GM21786 (cell line): Measurements from ENCODE around the gene CALHM3.

Source experiments
- ATAC-seq: cut with Tn5 transposase; IDR thresholded peaks from one replicate; pipeline ENCODE4 v1.9.1; 2021; ENCODE audit not compliant: unreplicated experiment

CALHM3 gene

DNA sequence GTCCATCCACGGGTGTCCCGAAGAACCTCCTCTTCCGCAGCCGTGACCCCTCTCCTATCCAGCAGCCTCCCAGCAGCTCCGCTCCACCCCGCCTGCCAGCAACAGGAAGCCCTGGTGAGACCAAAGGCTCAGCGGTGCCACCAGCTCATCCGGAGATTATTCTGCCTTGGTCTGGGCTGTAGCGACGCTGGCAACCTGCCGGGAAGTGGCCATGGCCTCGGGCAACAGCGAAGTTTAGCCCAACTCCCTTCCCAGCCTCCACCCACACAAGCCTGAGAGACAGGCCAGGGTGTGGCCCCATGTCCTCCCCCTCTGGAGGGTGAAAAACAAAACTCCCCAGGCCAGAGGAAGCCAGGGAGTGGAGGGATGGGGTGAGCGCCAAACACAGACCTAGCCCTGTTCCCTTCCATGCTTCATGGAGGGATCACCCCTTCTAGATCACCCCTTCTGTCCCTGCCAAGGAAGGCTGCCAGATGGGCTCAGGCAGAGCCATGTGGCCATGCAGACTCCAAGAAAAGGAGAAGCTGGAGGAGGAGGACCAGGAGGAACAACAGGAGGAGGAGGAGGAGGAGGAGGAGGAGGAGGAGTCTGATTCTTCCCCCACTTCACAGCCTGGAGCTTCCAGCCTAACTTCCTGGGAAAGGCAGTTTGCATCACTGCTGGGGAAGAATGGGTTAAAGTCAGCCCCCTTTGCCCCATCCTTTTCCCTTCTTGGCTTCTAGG lies 27.8 kb downstream of the CALHM3 start:
- ATAC-seq: no peak

DNA sequence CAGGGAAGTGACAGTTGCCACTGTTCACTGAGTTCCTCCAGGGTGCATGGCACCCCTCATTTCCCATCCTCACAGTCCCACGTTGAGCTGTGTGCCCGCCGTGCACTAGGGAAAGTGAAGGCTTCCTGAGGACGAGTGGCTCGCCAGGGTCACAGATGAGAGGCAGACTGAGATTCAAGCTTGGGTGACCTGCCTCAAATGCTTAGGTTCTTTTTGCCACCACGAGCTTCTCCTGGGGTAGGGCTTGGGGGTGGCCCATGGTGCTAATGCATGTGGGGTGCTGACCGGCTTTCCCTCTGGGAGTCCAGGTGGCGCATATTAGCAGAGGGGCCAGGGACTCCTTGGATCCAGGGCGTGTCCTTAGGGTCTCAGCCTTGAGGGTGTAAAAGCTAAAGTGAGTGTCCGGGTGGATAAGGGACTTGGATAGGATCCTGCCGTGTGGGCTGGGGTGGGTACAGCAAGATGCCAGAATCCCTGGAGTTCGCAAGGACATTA lies 28.8 kb downstream of the CALHM3 start:
- no peak for ATAC-seq

DNA sequence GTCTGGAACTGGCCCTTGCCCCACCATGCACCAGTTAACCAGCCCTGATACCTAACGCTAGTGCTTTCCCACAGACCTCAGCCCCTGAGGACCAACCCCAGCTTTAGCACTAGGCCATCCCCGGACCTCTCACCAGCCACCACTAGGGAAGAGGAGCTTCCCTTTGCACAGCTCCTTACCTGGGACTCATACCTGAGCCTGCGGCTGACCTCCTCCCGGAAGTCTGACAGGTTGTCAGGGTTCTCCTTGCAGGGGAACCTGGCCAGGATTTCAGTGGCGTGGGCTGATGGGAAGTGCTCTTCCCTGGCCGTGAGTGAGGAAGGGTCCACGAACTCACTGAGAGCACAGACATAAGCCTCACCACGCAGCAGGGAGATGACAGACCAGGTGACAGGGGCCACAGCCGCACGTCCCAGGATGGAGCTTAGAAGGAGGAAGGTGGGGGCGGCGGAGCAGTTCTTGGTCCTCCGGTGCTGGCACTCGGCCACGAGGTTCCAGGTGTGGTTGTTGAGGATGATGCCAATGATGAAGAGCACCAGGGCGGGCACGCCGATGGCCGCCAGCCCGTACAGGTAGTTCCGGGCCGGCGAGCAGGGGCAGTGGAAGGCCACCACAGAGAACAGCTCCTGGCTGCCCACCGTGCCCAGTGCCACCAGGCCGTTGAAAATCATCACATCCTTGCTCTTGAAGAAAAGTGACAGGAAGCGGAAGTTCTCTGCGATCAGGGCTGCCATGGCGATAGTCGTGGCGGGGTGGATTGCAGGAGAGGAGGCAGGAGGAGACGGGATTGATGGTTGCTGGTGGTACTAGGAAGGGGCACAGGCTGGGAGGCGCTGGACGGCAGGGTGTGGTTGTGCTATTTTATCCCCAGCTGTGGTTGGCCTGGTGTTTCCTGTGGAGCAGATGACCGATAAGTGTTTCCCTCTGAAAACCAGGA lies 29.6 kb downstream of the CALHM3 start:
- no peak for ATAC-seq

DNA sequence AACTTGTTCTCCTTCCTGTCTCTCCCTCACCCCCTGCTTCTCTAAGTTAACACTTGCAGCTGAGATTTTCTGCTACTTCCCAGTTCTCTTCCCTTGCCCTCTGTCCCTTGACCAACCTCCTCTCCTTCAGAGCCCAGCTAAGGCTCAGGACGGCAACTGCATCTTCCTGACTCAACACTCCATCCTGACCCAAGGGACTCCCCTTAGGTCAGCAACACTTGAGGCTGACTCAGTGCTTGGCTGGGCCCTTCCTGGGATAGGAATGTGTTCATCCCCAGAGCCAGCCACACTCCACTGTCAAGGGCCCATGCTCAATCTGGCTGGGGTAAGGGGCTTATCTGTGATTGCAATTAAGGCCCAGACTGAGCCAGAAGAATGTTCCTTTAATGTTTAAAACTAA lies 30.3 kb downstream of the CALHM3 start:
- no peak for ATAC-seq

DNA sequence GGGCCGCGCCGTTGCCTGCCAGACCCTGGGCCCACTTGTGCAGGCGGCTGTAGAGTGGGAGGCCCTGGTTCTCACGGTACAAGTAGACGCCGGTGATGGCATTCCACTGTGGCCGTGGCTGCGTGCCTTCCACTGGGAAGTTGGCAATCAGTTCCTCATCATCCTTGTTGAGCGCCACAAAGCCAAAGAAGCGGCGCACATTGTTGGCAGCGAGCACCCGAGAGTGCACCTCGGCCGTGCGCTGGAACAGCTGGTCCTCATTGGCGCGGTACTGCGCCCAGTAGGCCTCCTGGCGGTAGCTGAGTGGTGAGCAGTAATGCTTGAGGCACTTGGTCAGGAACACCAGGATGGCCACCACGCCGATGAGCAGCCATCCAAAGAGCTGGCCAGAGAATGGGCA lies 31.9 kb downstream of the CALHM3 start:
- no peak for ATAC-seq

DNA sequence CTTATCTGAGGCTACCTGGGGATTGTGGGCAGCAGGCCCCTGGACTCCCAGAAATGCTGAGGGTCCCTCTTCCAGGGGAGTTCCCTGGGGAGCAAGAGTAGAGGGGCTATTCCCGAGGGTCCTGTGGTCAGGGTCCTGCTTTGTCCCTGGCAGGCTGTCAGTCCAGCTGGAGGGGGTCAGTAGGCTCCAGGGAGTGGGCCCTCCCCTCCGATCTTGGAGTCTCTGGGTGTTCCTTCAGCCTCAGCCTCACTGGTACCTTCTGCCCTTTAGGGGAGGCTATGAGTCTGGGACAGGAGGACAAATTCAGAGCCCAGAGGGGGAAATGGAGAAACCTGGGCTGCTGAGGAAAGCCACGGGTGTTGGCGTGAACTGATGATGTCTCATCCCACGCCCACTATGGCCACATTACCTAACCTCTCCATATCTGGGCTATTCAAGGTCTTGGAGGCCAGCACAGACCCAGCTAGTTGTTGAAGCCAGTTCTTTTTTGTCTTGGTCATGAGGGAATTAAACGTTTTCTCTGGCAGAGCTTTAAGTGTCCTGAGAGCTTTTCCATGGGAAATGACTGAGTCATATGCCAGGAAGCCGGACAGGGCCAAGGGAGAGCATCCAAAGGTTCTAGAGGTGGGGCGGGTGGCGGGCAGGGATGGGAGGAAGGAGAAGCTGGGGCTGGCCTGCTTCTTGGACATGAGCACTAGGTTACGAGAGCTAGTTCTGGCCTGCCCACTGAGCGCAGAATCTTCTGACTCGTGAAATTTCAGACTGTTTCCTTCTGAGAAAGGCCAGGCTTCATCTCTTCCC lies 33.1 kb downstream of the CALHM3 start:
- no peak for ATAC-seq

DNA sequence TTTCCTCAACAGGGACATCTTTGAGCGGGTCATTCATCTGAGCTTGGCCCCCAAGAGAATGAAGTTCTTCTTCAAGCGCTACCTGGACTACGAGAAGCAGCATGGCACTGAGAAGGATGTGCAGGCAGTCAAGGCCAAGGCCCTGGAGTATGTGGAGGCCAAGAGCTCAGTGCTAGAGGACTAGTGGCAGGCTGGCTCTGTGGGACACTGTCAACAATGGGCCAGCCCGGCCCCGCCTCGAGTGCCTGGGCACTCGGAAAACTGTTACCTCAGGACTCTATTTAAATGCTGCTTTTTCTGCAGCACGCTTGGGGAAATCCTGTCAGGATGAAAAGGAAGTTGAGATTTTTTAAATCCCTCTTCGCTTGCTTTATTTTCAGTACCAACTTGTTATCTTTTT lies 33.7 kb downstream of the CALHM3 start:
- no peak for ATAC-seq

DNA sequence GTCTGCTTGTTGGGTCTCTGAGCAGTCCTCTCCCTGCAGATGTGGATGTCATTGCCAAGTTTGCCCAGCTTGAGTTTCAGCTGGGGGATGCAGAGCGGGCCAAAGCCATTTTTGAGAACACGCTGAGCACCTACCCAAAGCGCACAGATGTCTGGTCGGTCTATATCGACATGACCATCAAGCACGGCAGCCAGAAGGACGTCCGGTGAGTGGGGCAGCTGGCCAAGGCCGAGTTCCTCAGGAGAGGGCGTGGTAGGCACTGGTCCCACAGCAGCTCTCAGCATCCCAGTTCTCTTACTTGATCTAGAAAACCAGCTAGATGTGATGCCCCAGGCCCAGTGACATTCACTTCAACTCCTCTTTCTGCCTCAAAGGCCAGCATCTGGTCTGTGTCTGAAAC lies 34.6 kb downstream of the CALHM3 start:
- no peak for ATAC-seq

DNA sequence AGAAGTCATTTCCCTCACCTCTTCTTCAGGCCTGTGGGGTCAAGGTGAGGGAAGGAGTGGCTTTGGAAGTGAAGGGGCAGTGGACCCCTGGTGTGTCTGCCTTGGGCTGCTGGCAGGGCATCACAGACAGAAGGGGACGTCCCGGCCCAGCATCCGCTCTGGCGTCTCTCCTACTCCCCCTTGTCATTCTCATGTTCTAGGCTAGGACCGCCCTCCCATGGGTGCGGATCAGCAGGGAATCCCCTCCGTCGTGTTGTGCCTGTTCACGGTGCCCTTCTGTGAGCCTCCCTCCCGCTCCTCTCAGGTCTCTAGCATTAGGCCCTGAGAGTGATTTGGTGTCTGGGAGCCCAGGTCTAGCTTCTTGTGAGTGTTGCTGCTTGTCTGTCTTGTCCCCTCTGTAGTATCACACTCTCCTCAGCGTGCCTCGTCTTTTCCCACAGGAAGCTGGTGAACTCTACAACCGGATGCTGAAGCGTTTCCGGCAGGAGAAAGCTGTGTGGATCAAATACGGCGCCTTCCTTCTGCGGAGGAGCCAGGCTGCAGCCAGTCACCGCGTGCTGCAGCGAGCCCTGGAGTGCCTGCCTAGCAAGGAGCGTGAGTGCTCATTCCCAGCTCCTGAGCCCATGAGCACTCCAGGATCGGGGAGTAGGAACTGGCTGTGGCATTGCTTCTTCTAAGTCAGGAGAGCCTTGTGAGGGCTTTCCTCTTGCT lies 35.4 kb downstream of the CALHM3 start:
- no peak for ATAC-seq

DNA sequence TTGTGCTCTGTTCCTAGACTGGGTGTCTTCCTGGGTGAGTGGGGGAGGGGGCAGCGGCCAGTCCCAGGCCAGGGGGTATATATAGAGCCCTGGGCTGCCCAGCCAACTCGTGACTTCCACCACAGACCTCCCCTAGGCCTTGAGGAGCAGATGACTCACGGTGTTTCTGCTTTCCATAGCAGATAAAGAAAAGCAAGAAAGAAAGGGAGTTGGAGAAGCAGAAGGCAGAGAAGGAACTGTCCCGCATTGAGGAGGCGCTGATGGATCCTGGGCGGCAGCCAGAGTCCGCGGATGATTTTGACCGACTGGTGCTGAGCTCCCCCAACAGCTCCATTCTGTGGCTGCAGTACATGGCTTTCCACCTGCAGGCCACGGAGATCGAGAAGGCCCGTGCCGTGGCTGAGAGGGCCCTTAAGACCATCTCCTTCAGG lies 37.0 kb downstream of the CALHM3 start:
- no peak for ATAC-seq

DNA sequence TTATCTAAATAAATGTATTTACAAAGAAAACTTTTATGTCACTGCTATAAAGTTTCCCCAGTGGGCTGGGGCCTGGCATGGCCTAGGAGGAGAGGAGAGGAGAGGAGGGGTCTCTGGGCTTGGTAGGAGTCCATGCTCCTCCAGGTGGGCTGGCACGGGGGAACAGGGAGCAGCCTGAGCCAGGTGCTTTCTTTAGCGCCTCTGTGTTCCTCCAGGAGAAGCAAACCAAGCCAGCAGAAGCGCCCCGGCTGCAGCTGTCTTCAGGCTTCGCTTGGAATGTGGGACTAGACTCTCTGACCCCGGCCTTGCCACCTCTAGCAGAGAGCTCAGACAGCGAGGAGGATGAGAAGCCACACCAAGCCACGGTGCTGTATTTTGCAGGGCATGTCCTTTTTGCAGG lies 37.4 kb downstream of the CALHM3 start:
- ATAC-seq: no peak

DNA sequence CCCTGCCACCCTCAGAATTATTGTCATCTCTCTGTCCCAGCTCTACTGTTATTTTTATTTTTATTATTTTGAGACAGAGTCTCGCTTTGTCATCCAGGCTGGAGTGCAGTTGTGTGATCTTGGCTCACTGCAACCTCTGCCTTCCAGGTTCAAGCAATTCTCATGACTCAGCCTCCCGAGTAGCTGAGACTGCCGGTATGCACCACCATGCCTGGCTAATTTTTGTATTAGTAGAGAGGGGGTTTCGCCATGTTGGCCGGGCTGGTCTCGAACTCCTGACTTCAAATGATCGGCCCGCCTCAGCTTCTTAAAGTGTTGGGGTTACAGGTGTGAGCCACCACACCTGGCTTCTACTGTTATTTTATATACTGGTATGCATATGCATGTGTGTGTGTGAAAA lies 37.8 kb downstream of the CALHM3 start:
- no peak for ATAC-seq

DNA sequence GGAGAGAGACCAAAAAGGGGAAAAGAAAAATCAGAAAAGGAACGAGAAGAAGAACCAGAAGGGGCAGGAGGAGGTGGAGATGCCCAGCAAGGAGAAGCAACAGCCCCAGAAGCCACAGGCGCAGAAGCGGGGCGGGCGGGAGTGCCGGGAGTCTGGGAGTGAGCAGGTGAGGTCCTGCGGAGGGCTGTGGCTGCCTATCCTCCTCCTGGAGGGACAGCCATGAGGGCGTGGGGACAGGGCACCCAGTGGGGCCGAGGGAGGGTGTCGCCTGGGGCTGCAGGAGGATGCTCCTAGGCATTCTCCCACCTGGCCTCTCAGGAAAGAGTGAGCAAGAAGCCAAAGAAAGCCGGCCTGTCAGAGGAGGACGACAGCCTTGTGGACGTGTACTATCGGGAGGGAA lies 38.6 kb downstream of the CALHM3 start:
- no peak for ATAC-seq

DNA sequence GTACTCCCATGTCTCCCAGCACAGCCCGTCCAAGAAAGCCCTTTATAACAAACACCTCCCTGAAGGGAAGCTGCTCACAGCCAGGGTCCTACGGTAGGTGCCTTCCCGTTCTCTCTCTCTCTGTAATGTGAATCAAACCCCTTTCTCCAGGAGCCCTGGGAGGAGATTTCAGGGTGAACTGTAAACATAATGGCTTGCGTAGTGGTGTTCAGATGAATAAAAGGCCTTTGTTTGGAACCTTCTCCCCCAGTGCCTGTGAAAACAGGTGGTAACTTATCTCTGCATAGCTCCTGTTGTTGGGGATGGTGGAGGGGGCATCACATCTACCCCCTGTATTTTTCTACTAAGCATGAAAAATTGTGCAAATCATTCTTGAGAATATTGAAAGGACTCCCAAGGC lies 39.3 kb downstream of the CALHM3 start:
- no peak for ATAC-seq

DNA sequence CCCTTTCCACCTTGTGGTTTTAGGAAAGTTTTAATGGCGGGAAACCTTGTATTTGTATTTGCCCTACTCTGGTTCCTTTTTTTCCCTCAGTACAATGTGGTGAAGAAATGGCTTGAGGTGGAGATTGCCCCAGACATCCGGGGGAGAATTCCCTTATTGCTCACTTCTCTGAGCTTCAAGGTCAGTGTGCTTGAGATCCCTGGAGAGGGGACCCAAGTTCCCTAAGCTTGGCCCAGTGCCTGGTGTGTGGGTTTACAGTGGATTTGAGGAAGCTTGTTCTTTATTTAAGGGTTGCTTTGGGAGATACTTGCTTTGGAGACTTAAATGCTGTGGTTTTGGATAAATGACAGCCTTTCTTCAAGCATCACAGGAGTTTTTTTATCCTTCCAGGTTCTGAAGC lies 45.2 kb downstream of the CALHM3 start:
- no peak for ATAC-seq

DNA sequence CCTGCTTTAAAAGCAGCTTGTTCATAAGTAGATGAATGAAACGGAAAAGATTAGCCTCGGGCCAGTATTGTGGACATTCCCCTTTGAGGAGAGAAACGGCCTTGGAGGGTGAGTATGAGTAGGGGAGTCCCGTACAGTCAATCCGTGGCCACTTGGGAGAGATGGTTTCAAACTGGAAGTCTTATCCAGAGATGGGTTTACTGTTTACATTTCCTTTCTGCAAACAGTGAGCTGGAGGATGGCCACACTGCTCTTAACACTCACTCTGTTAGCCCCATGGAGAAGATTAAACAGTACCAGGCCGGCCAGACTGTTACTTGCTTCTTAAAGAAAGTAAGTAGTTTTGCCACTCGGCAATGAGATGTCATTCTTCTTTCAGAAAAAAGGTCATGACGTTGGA lies 47.1 kb downstream of the CALHM3 start:
- ATAC-seq: no peak

DNA sequence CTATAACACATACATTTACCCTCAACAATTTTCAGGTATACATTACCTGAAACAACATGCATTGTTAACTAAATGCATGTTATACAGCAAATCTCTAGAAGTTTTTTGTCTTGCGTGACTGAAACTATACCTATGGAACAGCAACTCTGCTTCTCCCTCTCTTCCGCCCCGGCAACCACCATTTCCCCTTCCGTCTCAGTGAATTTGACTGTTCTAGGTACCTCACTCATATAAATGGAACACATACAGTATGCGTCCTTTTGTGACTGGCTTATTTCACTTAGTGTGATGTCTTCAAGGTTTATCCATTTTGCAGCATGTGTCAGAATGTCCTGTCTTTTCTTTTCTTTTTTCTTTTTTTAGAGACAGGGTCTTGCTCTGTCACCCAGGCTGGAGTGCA lies 49.4 kb downstream of the CALHM3 start:
- no peak for ATAC-seq

DNA sequence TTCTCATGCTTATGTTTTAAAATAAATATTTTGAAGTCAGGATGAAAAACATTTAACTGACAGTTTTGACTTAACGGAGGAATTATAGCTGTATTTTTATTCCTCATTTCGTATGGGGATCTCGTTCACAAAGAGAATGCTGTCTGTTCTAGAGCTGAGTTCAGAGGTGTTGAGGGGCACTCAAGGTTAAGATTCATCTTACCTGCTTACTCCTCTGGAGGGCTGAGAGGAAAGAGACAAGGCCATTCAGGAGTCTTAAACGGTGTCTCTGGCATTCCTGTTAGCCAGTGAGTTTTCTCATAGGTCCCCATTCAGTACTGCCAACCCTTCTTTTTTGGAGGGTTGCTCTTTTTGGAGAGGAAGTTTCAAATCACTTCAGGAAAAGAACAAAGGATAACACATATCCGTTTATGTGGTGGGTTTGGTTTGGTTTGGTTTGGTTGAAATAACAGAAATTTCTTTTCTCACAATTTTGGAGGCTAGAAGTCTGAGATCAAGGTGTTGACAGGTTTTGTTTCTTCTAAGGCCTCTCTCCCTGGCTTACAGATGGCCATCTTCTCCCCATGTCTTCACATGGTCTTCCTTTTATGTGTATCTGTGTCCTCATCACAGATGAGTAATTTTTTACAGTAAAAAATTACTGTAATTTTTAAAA lies 49.9 kb downstream of the CALHM3 start:
- ATAC-seq: no peak

DNA sequence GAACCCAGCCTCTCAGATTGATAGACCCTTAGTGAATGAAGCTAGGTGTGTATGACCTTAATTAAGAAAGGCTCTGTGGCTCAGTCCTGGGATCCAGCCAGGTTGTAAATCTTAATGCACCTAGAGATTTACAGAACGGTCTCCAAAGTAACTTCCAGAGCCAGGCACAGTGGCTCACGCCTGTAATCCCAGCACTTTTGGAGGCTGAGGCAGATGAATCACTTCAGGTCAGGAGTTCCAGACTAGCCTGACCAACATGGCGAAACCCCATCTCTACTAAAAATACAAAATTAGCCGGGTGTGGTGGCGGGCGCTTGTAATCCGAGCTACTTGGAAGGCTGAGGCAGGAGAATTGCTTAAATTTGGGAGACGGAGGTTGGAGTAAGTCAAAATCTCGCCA lies 51.2 kb downstream of the CALHM3 start:
- ATAC-seq: no peak

DNA sequence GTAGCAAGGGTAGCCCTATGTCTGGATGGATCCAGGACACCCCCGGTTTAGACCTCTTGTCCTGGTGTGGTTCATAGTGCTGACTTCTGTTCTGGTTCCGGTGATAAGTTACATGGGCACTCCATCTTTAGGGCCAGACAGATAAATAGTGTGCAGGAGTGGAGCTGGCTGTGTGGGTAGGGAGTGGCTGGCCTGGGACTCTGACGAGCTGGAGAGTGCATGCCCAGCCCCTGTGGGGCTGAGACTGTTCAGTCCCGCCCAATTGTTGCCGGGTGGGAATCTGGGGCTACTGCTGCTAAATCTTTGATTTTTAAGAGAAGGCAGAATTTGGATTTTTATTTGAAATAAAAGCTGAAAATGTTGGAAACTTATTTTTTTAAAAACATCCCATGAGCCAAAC lies 55.3 kb downstream of the CALHM3 start:
- ATAC-seq: no peak
